ENCODE data around the gene ATP8A2. TPM values are rescaled to one million over a fixed set of nuclear protein-coding genes. Genes with fewer than 3 reads are reported as not detected.
"Not testable (repeated sequence)": the region's sequence is repeated elsewhere in the genome, so short reads cannot be mapped to it uniquely, and the experiment has no call there.

Gene ATP8A2
- total RNA-seq, 4 donors from 2014 or later = 0.13 to 0.24 (median 0.20) TPM

DNA sequence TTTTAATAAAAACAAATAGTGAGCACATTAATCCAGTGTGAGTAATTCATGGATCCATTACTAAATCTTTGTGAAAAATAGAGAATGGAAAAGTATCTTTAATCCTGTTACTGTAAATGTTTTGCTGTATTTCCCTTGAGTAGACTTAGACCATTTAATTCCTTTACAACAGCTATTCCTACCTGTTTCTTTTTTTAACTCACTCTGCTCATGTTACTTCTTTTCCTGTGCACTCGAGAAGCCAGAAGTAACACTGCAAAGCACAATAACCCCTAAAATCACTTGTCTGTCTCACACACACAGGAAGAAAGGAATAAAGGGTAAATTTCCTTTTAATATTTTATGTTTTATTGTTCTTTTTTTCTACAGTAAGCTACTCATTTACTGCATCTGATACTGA lies 435.8 kb downstream of the ATP8A2 start:
- Histone ChIP-seq H3K27ac (no peak overlapping the region), H3K9me3 (no peaks in the 10 kb centered on the region), H3K27me3 (peaks cover 3% of the 10 kb centered on the region), H3K36me3 (no peaks in the 10 kb centered on the region), H3K4me1 (no peaks in the 10 kb centered on the region), H3K4me3 (no peak overlapping the region)
- TF ChIP-seq EP300 (IDR thresholded peaks at IDR 0.05) (no peak), POLR2A (IDR thresholded peaks at IDR 0.05) (no peak), POLR2AphosphoS5 (IDR thresholded peaks at IDR 0.05) (no peak)
- TF ChIP-seq, protein P1, sequence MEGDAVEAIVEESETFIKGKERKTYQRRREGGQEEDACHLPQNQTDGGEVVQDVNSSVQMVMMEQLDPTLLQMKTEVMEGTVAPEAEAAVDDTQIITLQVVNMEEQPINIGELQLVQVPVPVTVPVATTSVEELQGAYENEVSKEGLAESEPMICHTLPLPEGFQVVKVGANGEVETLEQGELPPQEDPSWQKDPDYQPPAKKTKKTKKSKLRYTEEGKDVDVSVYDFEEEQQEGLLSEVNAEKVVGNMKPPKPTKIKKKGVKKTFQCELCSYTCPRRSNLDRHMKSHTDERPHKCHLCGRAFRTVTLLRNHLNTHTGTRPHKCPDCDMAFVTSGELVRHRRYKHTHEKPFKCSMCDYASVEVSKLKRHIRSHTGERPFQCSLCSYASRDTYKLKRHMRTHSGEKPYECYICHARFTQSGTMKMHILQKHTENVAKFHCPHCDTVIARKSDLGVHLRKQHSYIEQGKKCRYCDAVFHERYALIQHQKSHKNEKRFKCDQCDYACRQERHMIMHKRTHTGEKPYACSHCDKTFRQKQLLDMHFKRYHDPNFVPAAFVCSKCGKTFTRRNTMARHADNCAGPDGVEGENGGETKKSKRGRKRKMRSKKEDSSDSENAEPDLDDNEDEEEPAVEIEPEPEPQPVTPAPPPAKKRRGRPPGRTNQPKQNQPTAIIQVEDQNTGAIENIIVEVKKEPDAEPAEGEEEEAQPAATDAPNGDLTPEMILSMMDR (IDR thresholded peaks at IDR 0.05) = no peak
- DNase-seq (ENCODE audit: low spot score in 2 of 2) = no peak
- WGBS = 70% methylated on average over 1 of the region's 1 CpG

DNA sequence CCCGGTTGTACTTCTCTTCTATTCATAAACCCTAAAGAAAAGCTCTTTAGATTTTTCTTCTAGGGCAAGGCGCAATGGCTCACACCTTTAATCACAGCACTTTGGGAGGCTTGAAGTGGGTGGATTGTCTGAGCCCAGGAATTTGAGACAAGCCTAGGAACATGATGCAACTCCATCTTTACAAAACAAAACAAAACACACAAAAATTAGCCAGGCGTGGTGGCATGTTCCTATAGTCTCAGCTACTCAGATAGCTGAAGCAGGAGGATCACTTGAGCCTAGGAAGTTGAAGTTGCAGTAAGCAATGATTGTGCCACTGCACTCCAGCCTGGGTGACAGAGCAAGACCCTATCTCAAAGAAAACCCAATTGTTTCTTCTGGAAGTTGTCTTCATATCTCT lies 439.7 kb downstream of the ATP8A2 start:
- 77% methylated on average over 3 of the region's 3 CpGs for WGBS
- no peak for TF ChIP-seq POLR2A (IDR thresholded peaks at IDR 0.05)
- TF ChIP-seq, protein P1 (IDR thresholded peaks at IDR 0.05) = no peak
- TF ChIP-seq EP300 (IDR thresholded peaks at IDR 0.05) = no peak
- no peak for TF ChIP-seq POLR2AphosphoS5 (IDR thresholded peaks at IDR 0.05)
- Histone ChIP-seq H3K36me3 (no peaks in the 10 kb centered on the region), H3K9me3 (no peaks in the 10 kb centered on the region), H3K4me3 (no peak overlapping the region), H3K27ac (no peak overlapping the region), H3K27me3 (no peaks in the 10 kb centered on the region), H3K4me1 (no peaks in the 10 kb centered on the region)
- no peak for DNase-seq (ENCODE audit: low spot score in 2 of 2)

DNA sequence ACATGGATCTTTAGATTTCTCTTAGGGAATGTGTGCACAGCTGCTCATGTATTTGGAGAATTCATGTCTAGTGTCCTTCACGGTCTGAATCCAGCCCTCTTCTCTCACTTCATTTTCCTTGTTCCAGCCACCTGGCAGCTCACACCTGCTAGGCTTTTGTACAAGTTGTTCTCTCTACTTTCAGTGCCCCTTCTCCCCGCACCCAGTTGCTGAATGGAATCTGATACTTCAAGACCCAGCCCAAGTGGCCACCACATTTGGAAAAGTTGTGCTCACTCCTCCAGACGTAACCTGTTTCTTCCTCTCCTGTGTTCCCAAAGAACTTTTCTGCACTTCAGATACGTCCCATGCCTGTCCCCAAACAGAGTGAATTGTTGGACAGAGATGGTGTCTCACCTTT lies 444.5 kb downstream of the ATP8A2 start:
- Histone ChIP-seq H3K4me3 (no peak overlapping the region), H3K9me3 (no peaks in the 10 kb centered on the region), H3K27ac (no peak overlapping the region), H3K27me3 (no peaks in the 10 kb centered on the region), H3K4me1 (no peaks in the 10 kb centered on the region), H3K36me3 (no peaks in the 10 kb centered on the region)
- no peak for DNase-seq (ENCODE audit: low spot score in 2 of 2)
- WGBS = 93% methylated on average over 4 of the region's 4 CpGs
- TF ChIP-seq POLR2A (IDR thresholded peaks at IDR 0.05) = no peak
- TF ChIP-seq, protein P1 (IDR thresholded peaks at IDR 0.05) = no peak
- TF ChIP-seq EP300 (IDR thresholded peaks at IDR 0.05) = no peak
- TF ChIP-seq POLR2AphosphoS5 (IDR thresholded peaks at IDR 0.05) = no peak

DNA sequence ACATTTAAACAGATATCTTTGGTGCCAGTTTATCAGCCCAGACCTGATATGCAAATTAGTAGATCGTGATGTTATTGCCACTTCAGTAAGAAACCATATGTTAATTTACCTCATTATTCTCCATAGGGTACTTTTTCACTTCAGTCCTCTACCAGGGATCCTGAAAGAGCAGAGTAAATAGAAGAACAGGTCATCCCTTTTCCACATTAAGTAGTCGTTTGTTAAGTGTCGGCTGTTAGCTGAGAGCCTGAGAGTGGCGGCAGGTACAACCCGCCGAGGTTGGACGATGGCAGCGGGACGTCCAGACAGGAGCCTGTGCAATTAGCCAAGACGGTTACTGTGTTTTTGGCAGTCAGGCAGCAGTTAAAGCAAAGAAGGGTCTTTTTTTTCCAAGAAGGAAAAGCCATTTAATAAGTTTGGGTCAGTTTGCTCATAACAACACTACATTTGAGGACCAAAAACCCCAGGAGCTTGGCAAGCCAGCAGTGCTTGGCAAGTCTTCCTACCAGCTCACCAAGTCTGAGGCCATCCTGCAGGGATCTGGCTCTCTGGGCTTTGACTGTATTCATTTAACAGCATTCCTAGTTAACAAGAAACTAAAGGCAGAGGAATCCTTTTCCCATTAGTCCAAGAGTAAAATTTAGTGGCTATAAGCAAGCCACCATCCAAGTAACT lies 448.2 kb downstream of the ATP8A2 start:
- 73% methylated on average over 10 of the region's 10 CpGs for WGBS
- TF ChIP-seq EP300 (IDR thresholded peaks at IDR 0.05) (no peak), POLR2A (IDR thresholded peaks at IDR 0.05) (no peak), POLR2AphosphoS5 (IDR thresholded peaks at IDR 0.05) (no peak)
- TF ChIP-seq, protein P1 (IDR thresholded peaks at IDR 0.05) = no peak
- DNase-seq (ENCODE audit: low spot score in 2 of 2) = no peak

DNA sequence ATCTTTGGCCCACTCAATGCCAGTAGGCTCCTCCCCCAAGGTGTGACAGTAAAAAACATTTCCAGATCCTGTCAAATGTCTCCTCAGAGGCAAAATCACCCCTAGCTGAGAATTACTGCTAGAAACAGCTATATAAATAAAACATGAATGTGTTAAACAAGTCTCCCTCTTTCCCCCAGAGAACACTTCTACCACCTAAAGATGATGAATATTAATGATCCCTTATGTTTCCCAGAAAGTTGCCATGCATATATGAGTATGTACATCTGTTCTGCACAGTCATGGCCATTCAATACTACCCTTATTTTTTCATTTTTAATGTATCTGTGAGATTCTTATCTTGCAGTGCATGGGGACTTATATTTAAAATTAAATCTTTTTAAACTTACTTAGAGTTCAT lies 450.0 kb downstream of the ATP8A2 start:
- Histone ChIP-seq H3K9me3 (no peaks in the 10 kb centered on the region), H3K36me3 (no peaks in the 10 kb centered on the region), H3K4me1 (no peaks in the 10 kb centered on the region), H3K27me3 (no peaks in the 10 kb centered on the region), H3K4me3 (no peak overlapping the region), H3K27ac (no peak overlapping the region)
- no peak for TF ChIP-seq POLR2AphosphoS5 (IDR thresholded peaks at IDR 0.05)
- TF ChIP-seq, protein P1 (IDR thresholded peaks at IDR 0.05) = no peak
- TF ChIP-seq EP300 (IDR thresholded peaks at IDR 0.05) = no peak
- TF ChIP-seq POLR2A (IDR thresholded peaks at IDR 0.05) = no peak
- DNase-seq (ENCODE audit: low spot score in 2 of 2) = no peak

More for the DNA sequence above, 448.2 kb downstream of the ATP8A2 start:
- Histone ChIP-seq H3K9me3 (no peaks in the 10 kb centered on the region), H3K27me3 (no peaks in the 10 kb centered on the region), H3K27ac (no peak overlapping the region), H3K36me3 (no peaks in the 10 kb centered on the region), H3K4me3 (no peak overlapping the region), H3K4me1 (no peaks in the 10 kb centered on the region)

DNA sequence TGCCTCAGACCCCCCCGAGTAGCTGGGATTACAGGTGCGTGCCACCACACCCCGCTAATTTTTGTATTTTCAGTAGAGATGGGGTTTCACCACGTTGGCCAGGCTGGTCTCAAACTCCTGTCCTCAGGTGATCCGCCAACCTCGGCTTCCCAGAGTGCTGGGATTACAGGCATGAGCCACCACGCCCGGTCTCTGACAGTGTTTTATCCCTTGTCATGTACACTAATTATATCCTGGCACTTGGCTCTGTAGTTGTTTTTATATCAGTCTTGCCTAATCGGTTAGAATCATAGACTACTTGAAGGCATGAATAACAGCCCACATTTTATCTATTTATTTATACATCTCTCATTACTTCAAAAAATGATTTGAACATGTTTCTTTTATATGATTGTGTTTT lies 455.4 kb downstream of the ATP8A2 start:
- not testable (repeated sequence) for H3K4me1 ChIP-seq; DNase-seq (ENCODE audit: low spot score in 2 of 2); H3K27me3 ChIP-seq; H3K27ac ChIP-seq; H3K36me3 ChIP-seq; H3K4me3 ChIP-seq; H3K9me3 ChIP-seq
- 57% methylated on average over 9 of the region's 9 CpGs for WGBS
